ENCODE results near the gene CNTNAP2. TPM values are rescaled to one million over a fixed set of nuclear protein-coding genes. Genes with fewer than 3 reads are reported as not detected.

Gene CNTNAP2
- total and polyA plus RNA-seq, 2 of the 13 experiments (the other 11 are each of a cell fraction or from before 2014, with no cell fraction given): 0.40 to 0.42 TPM

GRCh38 chr7:146804620-146805019 lies 688.0 kb downstream of the CNTNAP2 start:
- no peak overlapping the region for H3K4me3 ChIP-seq (replicated peaks in 1 of 3; ENCODE audit: insufficient read depth in 1 of 3, low read depth in 2 of 3, low read length in 3 of 3)
- no peaks in the 10 kb centered on the region for H3K36me3 ChIP-seq (replicated peaks in 1 of 2; ENCODE audit: control insufficient read depth in 1 of 2, insufficient read depth in 2 of 2, low read length in 2 of 2)
- no peaks in the 10 kb centered on the region for H3K79me2 ChIP-seq (ENCODE audit: insufficient read depth, low read length)
- no peak for ATAC-seq
- intact Hi-C loops (cut with micrococcal nuclease; ENCODE audit: unreplicated experiment): no loop called here
- ChIA-PET POLR2A (no interaction called here), CTCF (ENCODE audit: low intra/inter-chr PET ratio, low total read pairs) (no interaction called here)
- no peaks in the 10 kb centered on the region for H4K20me1 ChIP-seq (ENCODE audit: insufficient read depth, low read length)
- 0% methylated on average over 1 of the region's 1 CpG for whole genome bisulfite sequencing (ENCODE audit: low lambda C conversion rate)
- H2AFZ ChIP-seq (ENCODE audit: low read length): no peak overlapping the region
- FAIRE-seq: no peak
- H3K4me2 ChIP-seq (ENCODE audit: low read depth, low read length): no peak overlapping the region
- no TSS peak for BruUV-seq (replicated peaks)
- DNase-seq (ENCODE audit: low spot score): no peak
- no peak overlapping the region for H3K27ac ChIP-seq (ENCODE audit: extremely low read length, insufficient read depth, low read length)
- H3K27me3 ChIP-seq (ENCODE audit: control insufficient read depth in 1 of 2, insufficient read depth in 2 of 2, low read length in 2 of 2): no peaks in the 10 kb centered on the region
- peaks cover 90% of the 10 kb centered on the region for H3K9me3 ChIP-seq (ENCODE audit: low read length)
- in situ Hi-C loops (cut with HindIII; ENCODE audit: extremely low pct_ligation_motif_present, low pct_unique_long_range_greater_than_20kb): no loop called here
- no peak overlapping the region for H3K9ac ChIP-seq (ENCODE audit: insufficient read depth, low read depth, low read length)
- H3K4me1 ChIP-seq (ENCODE audit: insufficient read depth, low read length): no peaks in the 10 kb centered on the region
- TF ChIP-seq KLF15 (CRISPR knock-in tag; IDR thresholded peaks at IDR 0.05; ENCODE audit: borderline replicate concordance): no peak
- no peak for TF ChIP-seq ISX (CRISPR knock-in tag; conservative IDR thresholded peaks at IDR 0.05)
- no peak for TF ChIP-seq ZNF800 (CRISPR knock-in tag; IDR thresholded peaks at IDR 0.05)
- TF ChIP-seq NFE2L2 (IDR thresholded peaks at IDR 0.05; ENCODE audit: low read length): no peak
- no peak for TF ChIP-seq SRF (IDR thresholded peaks at IDR 0.05; ENCODE audit: low read depth, low read length)
- TF ChIP-seq ZNF496 (CRISPR knock-in tag; IDR thresholded peaks at IDR 0.05; ENCODE audit: insufficient replicate concordance): no peak
- TF ChIP-seq SP1 (IDR thresholded peaks at IDR 0.05): no peak
- TF ChIP-seq SP1 (CRISPR knock-in tag; IDR thresholded peaks at IDR 0.05): no peak
- no peak for TF ChIP-seq ELK4 (CRISPR knock-in tag; IDR thresholded peaks at IDR 0.05; ENCODE audit: borderline replicate concordance)
- no peak for TF ChIP-seq SOX13 (IDR thresholded peaks at IDR 0.05)
- no peak for TF ChIP-seq SOX13 (CRISPR knock-in tag; conservative IDR thresholded peaks at IDR 0.05 in 1 of 2, IDR thresholded peaks at IDR 0.05 in 1 of 2)
- no peak for TF ChIP-seq MXD4 (CRISPR knock-in tag; IDR thresholded peaks at IDR 0.05)
- TF ChIP-seq U2AF1 (optimal IDR thresholded peaks at IDR 0.05; ENCODE audit: low read depth, low read length): no peak
- no peak for TF ChIP-seq MAFF (IDR thresholded peaks at IDR 0.05; ENCODE audit: low read depth, low read length)
- no peak for TF ChIP-seq ZNF747 (CRISPR knock-in tag; IDR thresholded peaks at IDR 0.05; ENCODE audit: borderline replicate concordance)
- TF ChIP-seq ZNF703 (CRISPR knock-in tag; IDR thresholded peaks at IDR 0.05; ENCODE audit: borderline replicate concordance): no peak
- TF ChIP-seq ZNF609 (CRISPR knock-in tag; IDR thresholded peaks at IDR 0.05; ENCODE audit: borderline replicate concordance): no peak
